Endothelial cell (in vitro differentiated cells): ENCODE data around the gene MBOAT1. TPM values are rescaled to one million over a fixed set of nuclear protein-coding genes. Genes with fewer than 3 reads are reported as not detected.

ENCODE experiments used
- DNase-seq: peaks from one replicate; pipeline ENCODE4 v3.0.0; 2021; ENCODE audit warnings: low spot score
- H3K27ac Mint-ChIP-seq: one replicate; pipeline ENCODE4 v1.8.0; 2021; ENCODE audit warnings: mixed read lengths, inconsistent platforms; ENCODE audit not compliant: unreplicated experiment
- H3K27me3 Mint-ChIP-seq: one replicate; pipeline ENCODE4 v1.8.0; 2021; ENCODE audit warnings: mild to moderate bottlenecking, moderate library complexity, mixed read lengths, inconsistent platforms; ENCODE audit not compliant: unreplicated experiment
- H3K36me3 Mint-ChIP-seq: one replicate; pipeline ENCODE4 v1.8.0; 2021; ENCODE audit warnings: mild to moderate bottlenecking, low read depth, mixed read lengths, inconsistent platforms; ENCODE audit not compliant: unreplicated experiment
- H3K4me1 Mint-ChIP-seq: one replicate; pipeline ENCODE4 v1.8.0; 2021; ENCODE audit warnings: mild to moderate bottlenecking, mixed read lengths, inconsistent platforms; ENCODE audit not compliant: unreplicated experiment
- H3K4me3 Mint-ChIP-seq: one replicate; pipeline ENCODE4 v1.8.0; 2021; ENCODE audit warnings: mild to moderate bottlenecking, mixed read lengths, inconsistent platforms; ENCODE audit not compliant: unreplicated experiment
- H3K9me3 Mint-ChIP-seq: one replicate; pipeline ENCODE4 v1.8.0; 2021; ENCODE audit warnings: mixed read lengths, inconsistent platforms; ENCODE audit not compliant: unreplicated experiment
- CTCF ChIP-seq: fragments of 200-600 bp; sonication (generic); IDR thresholded peaks from one replicate; pipeline ENCODE4 v1.5.0; 2021; ENCODE audit warnings: antibody characterized with exemption; ENCODE audit not compliant: unreplicated experiment
- total RNA-seq: library from RNA; stranded (reverse); fragmentation: NEBNext Ultra II Directional; extraction: Animal tissue kit (Norgen Biotek cat#: 25700); gene quantifications from one replicate; pipeline ENCODE4 v1.2.1, GENCODE V29; 2021; ENCODE audit not compliant: unreplicated experiment

MBOAT1 gene
- total RNA-seq, 1 donor from 2014 or later: 10.7 TPM

GRCh38 chr6:20160541-20161283, 51.6 kb downstream of the MBOAT1 start:
- DNase-seq: no peak
- H3K36me3 Mint-ChIP-seq: no peaks in the 10 kb centered on the region
- no peaks in the 10 kb centered on the region for H3K9me3 Mint-ChIP-seq
- H3K4me3 Mint-ChIP-seq: no peak overlapping the region
- no peaks in the 10 kb centered on the region for H3K27me3 Mint-ChIP-seq
- no peak for TF ChIP-seq CTCF
- no peak overlapping the region for H3K27ac Mint-ChIP-seq
- no peaks in the 10 kb centered on the region for H3K4me1 Mint-ChIP-seq

- no peak overlapping the region for H3K4me3 Mint-ChIP-seq
- H3K9me3 Mint-ChIP-seq: no peaks in the 10 kb centered on the region
- H3K27ac Mint-ChIP-seq: no peak overlapping the region
- H3K27me3 Mint-ChIP-seq: peaks cover 2% of the 10 kb centered on the region
- DNase-seq: no peak
- no peak for TF ChIP-seq CTCF
- H3K4me1 Mint-ChIP-seq: no peaks in the 10 kb centered on the region
- H3K36me3 Mint-ChIP-seq: no peaks in the 10 kb centered on the region
Measured at GRCh38 chr6:20159781-20160540, 52.3 kb downstream of the MBOAT1 start.

GRCh38 chr6:20159098-20159497, 53.2 kb downstream of the MBOAT1 start:
- no peak overlapping the region for H3K27ac Mint-ChIP-seq
- no peaks in the 10 kb centered on the region for H3K9me3 Mint-ChIP-seq
- H3K4me3 Mint-ChIP-seq: no peak overlapping the region
- no peak for DNase-seq
- no peak for TF ChIP-seq CTCF
- H3K36me3 Mint-ChIP-seq: no peaks in the 10 kb centered on the region
- no peaks in the 10 kb centered on the region for H3K4me1 Mint-ChIP-seq
- peaks cover 2% of the 10 kb centered on the region for H3K27me3 Mint-ChIP-seq

GRCh38 chr6:20158676-20159075, 53.6 kb downstream of the MBOAT1 start:
- no peak for TF ChIP-seq CTCF
- H3K36me3 Mint-ChIP-seq: no peaks in the 10 kb centered on the region
- no peaks in the 10 kb centered on the region for H3K4me1 Mint-ChIP-seq
- DNase-seq: no peak
- H3K27ac Mint-ChIP-seq: no peak overlapping the region
- peaks cover 2% of the 10 kb centered on the region for H3K27me3 Mint-ChIP-seq
- H3K4me3 Mint-ChIP-seq: no peak overlapping the region
- H3K9me3 Mint-ChIP-seq: no peaks in the 10 kb centered on the region

GRCh38 chr6:20156824-20157223, 55.4 kb downstream of the MBOAT1 start:
- H3K27me3 Mint-ChIP-seq: peaks cover 2% of the 10 kb centered on the region
- no peaks in the 10 kb centered on the region for H3K4me1 Mint-ChIP-seq
- DNase-seq: no peak
- no peak overlapping the region for H3K4me3 Mint-ChIP-seq
- TF ChIP-seq CTCF: no peak
- H3K9me3 Mint-ChIP-seq: no peaks in the 10 kb centered on the region
- H3K27ac Mint-ChIP-seq: no peak overlapping the region
- H3K36me3 Mint-ChIP-seq: no peaks in the 10 kb centered on the region
